Caco-2 (cell line): ENCODE data around the gene IL11. TPM values are rescaled to one million over a fixed set of nuclear protein-coding genes. Genes with fewer than 3 reads are reported as not detected.

Source experiments
- BruUV-seq: library from RNA; stranded (reverse); fragments of 400-500 nt; replicated peaks from 2 replicates; lab custom pipeline; 2021; lab: Mats Ljungman, UMichigan
- CTCF ChIA-PET: fragments of 300-600 bp; sonication (Branson Sonifier 250); formaldehyde crosslinking; loops from one replicate; lab custom pipeline; 2022; ENCODE audit warnings: antibody characterized with exemption; lab: Charles Lee
- POLR2A ChIA-PET: fragments of 300-600 bp; sonication (Branson Sonifier 250); formaldehyde crosslinking; loops from one replicate; lab custom pipeline; 2022; ENCODE audit warnings: antibody characterized with exemption; lab: Charles Lee
- DNase-seq, 2 experiments: peaks; one replicate each; pipeline versions ENCODE4 v3.0.0 to v3.0.0-alpha.2; 2020 to 2022
- H3K27me3 ChIP-seq: replicated peaks from 2 replicates; pipeline ENCODE4 v1.6.0; 2011; ENCODE audit warnings: low read length; ENCODE audit not compliant: control insufficient read depth, insufficient read depth
- H3K36me3 ChIP-seq: 2 replicates; pipeline ENCODE4 v1.5.1; 2011; ENCODE audit warnings: low read length; ENCODE audit not compliant: control insufficient read depth, insufficient read depth
- H3K4me1 ChIP-seq: fragments of 250-450 bp; sonication (Bioruptor Pico); 2 replicates; pipeline ENCODE4 v1.5.1; 2020; ENCODE audit warnings: mild to moderate bottlenecking
- H3K4me3 ChIP-seq: 2 replicates; pipeline ENCODE4 v1.5.1; 2011; ENCODE audit warnings: low read depth, mild to moderate bottlenecking, control low read depth, low read length
- H3K9me3 ChIP-seq: fragments of 250-450 bp; sonication (Bioruptor Pico); 2 replicates; pipeline ENCODE4 v1.5.1; 2020; ENCODE audit warnings: mild to moderate bottlenecking, moderate library complexity
- H3K27ac Mint-ChIP-seq: one replicate; pipeline ENCODE4 v1.8.0; 2022; ENCODE audit warnings: mixed read lengths; ENCODE audit not compliant: unreplicated experiment
- H3K27me3 Mint-ChIP-seq: one replicate; pipeline ENCODE4 v1.8.0; 2022; ENCODE audit warnings: mixed read lengths; ENCODE audit not compliant: insufficient read depth, unreplicated experiment
- H3K36me3 Mint-ChIP-seq: one replicate; pipeline ENCODE4 v1.8.0; 2022; ENCODE audit warnings: mild to moderate bottlenecking, mixed read lengths; ENCODE audit not compliant: insufficient read depth, unreplicated experiment
- H3K4me1 Mint-ChIP-seq: one replicate; pipeline ENCODE4 v1.8.0; 2022; ENCODE audit warnings: low read depth, mixed read lengths; ENCODE audit not compliant: unreplicated experiment
- H3K4me3 Mint-ChIP-seq: one replicate; pipeline ENCODE4 v1.8.0; 2022; ENCODE audit warnings: mild to moderate bottlenecking, moderate library complexity, mixed read lengths; ENCODE audit not compliant: unreplicated experiment
- H3K9me3 Mint-ChIP-seq: one replicate; pipeline ENCODE4 v1.8.0; 2022; ENCODE audit warnings: mixed read lengths; ENCODE audit not compliant: unreplicated experiment
- CTCF ChIP-seq, 2 experiments: fragments of 200-600 bp in 1 of 2; IDR thresholded peaks; 1 replicate in 1 of 2; 2 replicates in 1 of 2; pipeline versions ENCODE4 v1.5.1 to v1.8.0; 2011 to 2022; ENCODE audit warnings: antibody characterized with exemption in 1 of 2, control low read depth in 1 of 2, inconsistent platforms in 1 of 2, low read depth in 1 of 2, low read length in 1 of 2, mild to moderate bottlenecking in 1 of 2, moderate library complexity in 1 of 2; ENCODE audit not compliant: insufficient read depth in 1 of 2, severe bottlenecking in 1 of 2, unreplicated experiment in 1 of 2
- intact Hi-C: fragments of 100-400 bp; cut with micrococcal nuclease; formaldehyde crosslinking; loops from one replicate; pipeline ENCODE4 v1.10.0; 2022; ENCODE audit not compliant: unreplicated experiment
- total RNA-seq: library from RNA; stranded (reverse); gene quantifications from 2 replicates; pipeline ENCODE4 v1.2.3, GENCODE V29; 2022

Gene IL11
- total RNA-seq, 1 experiment from 2014 or later = 0.70 TPM

GRCh38 chr19:55406826-55407549 is 36.7 kb upstream of the IL11 start:
- no TSS peak for BruUV-seq
- intact Hi-C loops = loop anchor here (10.0 kb wide), 1 partner anchor 98 kb away; no protein-coding TSS in a partner anchor
- peak overlapping the region; percentile 94 for H3K4me3 ChIP-seq
- Mint-ChIP-seq H3K4me3 (peak overlapping the region; percentile 93), H3K9me3 (peaks cover 11% of the 10 kb centered on the region), H3K27me3 (peaks cover 6% of the 10 kb centered on the region), H3K27ac (peak overlapping the region; percentile 99), H3K4me1 (peaks cover 14% of the 10 kb centered on the region), H3K36me3 (peaks cover 77% of the 10 kb centered on the region)
- no peaks in the 10 kb centered on the region for H3K27me3 ChIP-seq
- peaks cover 9% of the 10 kb centered on the region; the same call in 1 of the 2 replicates for H3K36me3 ChIP-seq
- DNase-seq = peak in 1 of 2 experiments; percentile 36
- peaks cover 13% of the 10 kb centered on the region; the same call in 1 of the 2 replicates for H3K9me3 ChIP-seq
- TF ChIP-seq CTCF (IDR thresholded peaks at IDR 0.05; ENCODE audit: insufficient read depth in 1 of 2, low read depth in 1 of 2, low read length in 1 of 2, severe bottlenecking in 1 of 2, unreplicated experiment in 1 of 2) = no peak
- ChIA-PET CTCF (interaction anchor here (0.6 to 1.4 kb wide), 4 partner anchors 67 to 199 kb away, joined by 3 to 7 read pairs (median 4); partner anchors contain the start of gene KMT5C), POLR2A (interaction anchor here (0.6 to 1.8 kb wide), 19 partner anchors 8 to 225 kb away, joined by 4 to 24 read pairs (median 9); partner anchors contain the start of genes FIZ1, HSPBP1, ISOC2 and KMT5C)
- H3K4me1 ChIP-seq = peaks cover 18% of the 10 kb centered on the region

GRCh38 chr19:55406091-55406825 is 36.0 kb upstream of the IL11 start:
- peaks cover 84% of the 10 kb centered on the region for H3K36me3 Mint-ChIP-seq

More at GRCh38 chr19:55406091-55406825, 36.0 kb upstream of the IL11 start:
- H3K9me3 Mint-ChIP-seq = peaks cover 11% of the 10 kb centered on the region
- DNase-seq = no peak
- intact Hi-C loops = loop anchor here (10.0 kb wide), 1 partner anchor 99 kb away; no protein-coding TSS in a partner anchor
- peaks cover 9% of the 10 kb centered on the region; the same call in 1 of the 2 replicates for H3K36me3 ChIP-seq
- peak overlapping the region; percentile 94 for H3K4me3 ChIP-seq
- POLR2A ChIA-PET = interaction anchor here (0.6 to 1.8 kb wide), 4 partner anchors 21 to 1626 kb away, joined by 3 to 24 read pairs (median 8); partner anchors contain the start of genes KMT5C, RPL28 and ZNF580
- CTCF ChIA-PET = no interaction called here
- peaks cover 18% of the 10 kb centered on the region for H3K4me1 ChIP-seq
- peak overlapping the region; percentile 99 for H3K27ac Mint-ChIP-seq
- TF ChIP-seq CTCF (IDR thresholded peaks at IDR 0.05; ENCODE audit: insufficient read depth in 1 of 2, low read depth in 1 of 2, low read length in 1 of 2, severe bottlenecking in 1 of 2, unreplicated experiment in 1 of 2) = no peak
- H3K9me3 ChIP-seq = peaks cover 13% of the 10 kb centered on the region; the same call in 1 of the 2 replicates
- TSS peak; percentile 53 for BruUV-seq
- H3K27me3 Mint-ChIP-seq = peaks cover 5% of the 10 kb centered on the region
- H3K4me1 Mint-ChIP-seq = peaks cover 14% of the 10 kb centered on the region
- H3K27me3 ChIP-seq = no peaks in the 10 kb centered on the region
- H3K4me3 Mint-ChIP-seq = peak overlapping the region; percentile 93
